22Rv1 (cell line): ENCODE measurements around the gene WDR17.

Source experiments
- ZFX ChIP-seq: fragments of 450-650 bp; IDR thresholded peaks from 2 replicates; pipeline ENCODE4 v1.6.1; 2017; ENCODE audit warnings: antibody characterized with exemption, borderline replicate concordance
- TF ChIP-seq, protein P1 (sequence below): fragments of 450-650 bp; IDR thresholded peaks from 2 replicates; pipeline ENCODE4 v1.5.1; 2017; ENCODE audit warnings: mild to moderate bottlenecking

DNA sequence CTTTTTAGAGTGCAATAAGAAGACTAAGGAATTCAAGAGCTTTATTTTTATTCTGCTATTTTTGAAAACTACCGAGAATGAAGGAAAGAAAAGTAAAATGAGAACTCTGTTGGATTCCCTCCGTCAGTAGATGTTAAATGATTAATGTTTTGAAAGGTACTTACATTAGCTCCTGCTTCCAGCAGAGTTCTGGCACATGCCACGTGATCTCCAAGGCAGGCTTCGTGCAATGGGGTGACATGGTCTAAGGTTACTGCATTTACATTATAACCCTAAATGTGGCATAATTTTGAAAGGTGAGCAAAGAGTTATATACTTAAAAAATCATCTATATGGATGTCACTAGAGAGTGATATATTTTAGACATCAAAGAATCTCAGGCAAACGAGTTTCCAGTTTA lies 156.5 kb downstream of the WDR17 start:
- TF ChIP-seq, protein P1, sequence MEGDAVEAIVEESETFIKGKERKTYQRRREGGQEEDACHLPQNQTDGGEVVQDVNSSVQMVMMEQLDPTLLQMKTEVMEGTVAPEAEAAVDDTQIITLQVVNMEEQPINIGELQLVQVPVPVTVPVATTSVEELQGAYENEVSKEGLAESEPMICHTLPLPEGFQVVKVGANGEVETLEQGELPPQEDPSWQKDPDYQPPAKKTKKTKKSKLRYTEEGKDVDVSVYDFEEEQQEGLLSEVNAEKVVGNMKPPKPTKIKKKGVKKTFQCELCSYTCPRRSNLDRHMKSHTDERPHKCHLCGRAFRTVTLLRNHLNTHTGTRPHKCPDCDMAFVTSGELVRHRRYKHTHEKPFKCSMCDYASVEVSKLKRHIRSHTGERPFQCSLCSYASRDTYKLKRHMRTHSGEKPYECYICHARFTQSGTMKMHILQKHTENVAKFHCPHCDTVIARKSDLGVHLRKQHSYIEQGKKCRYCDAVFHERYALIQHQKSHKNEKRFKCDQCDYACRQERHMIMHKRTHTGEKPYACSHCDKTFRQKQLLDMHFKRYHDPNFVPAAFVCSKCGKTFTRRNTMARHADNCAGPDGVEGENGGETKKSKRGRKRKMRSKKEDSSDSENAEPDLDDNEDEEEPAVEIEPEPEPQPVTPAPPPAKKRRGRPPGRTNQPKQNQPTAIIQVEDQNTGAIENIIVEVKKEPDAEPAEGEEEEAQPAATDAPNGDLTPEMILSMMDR, result no peak
- no peak for TF ChIP-seq ZFX
